Measurements from ENCODE around the gene PPP1R13L.

- TF ChIP-seq EP300 (IDR thresholded peaks at IDR 0.05): no peak
- TF ChIP-seq CTCF (IDR thresholded peaks at IDR 0.05): no peak
These were observed 43.5 kb upstream of the PPP1R13L start for GRCh38 chr19:45448425-45448756.
